Fibroblast of villous mesenchyme (primary cell): ENCODE data around the gene DDX52. TPM values are rescaled to one million over a fixed set of nuclear protein-coding genes. Genes with fewer than 3 reads are reported as not detected.

Source experiments
- DNase-seq: peaks from one replicate; pipeline ENCODE4 v3.0.0-alpha.2; 2010; ENCODE audit warnings: low read depth
- H3K4me3 ChIP-seq: 2 replicates; pipeline ENCODE4 v1.5.1; 2011; ENCODE audit warnings: low read depth, mild to moderate bottlenecking, low read length
- total RNA-seq: library from RNA; depleted of rRNA; stranded (reverse); fragments of >200 nt; gene quantifications from 2 replicates; pipeline ENCODE4 v1.2.3, GENCODE V29; 2012
- TF ChIP-seq, protein P1 (sequence below): IDR thresholded peaks from 2 replicates; pipeline ENCODE4 v1.5.1; 2012; ENCODE audit warnings: low read depth, mild to moderate bottlenecking, low read length; ENCODE audit not compliant: insufficient read depth

Gene DDX52
- total RNA-seq, 1 donor: 40.2 TPM

DNA sequence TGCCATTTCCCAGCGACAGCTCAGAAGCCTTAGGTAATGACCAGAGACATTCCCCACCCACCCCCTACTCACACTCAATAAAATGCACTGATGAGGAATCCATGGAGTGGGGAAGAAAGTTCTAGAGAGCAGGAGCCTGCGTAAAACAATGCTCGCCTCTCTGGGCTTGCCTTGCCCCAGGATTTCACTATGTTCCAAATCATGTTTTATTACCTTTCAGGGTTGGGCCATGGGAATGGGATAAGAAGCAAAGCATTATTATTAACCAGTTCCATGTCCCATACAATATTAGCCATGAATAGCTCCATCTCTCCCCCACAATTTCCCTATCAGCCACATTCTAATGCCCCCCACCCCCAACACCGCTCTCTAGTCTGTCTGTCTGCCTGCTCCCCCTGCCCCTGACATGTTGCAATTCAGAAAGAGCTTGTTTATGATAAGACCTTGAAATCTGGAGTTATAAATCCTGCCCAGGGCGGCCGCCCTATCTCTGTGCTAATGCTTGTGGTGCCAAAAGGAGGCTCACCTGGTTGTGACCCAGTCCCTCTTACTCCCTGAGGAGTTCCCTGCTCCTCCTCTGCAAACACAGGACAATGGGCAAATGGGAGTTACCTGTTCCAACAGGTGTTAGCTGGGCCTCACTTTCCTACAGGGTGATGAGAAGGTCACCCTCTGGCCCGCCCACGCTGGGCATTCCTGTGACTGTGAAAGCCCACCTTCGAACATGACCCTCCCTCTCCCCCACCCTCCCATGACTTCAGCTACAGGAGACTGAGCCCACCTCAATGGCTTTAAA, 28.0 kb upstream of the DDX52 start:
- H3K4me3 ChIP-seq: no peak overlapping the region
- TF ChIP-seq, protein P1, sequence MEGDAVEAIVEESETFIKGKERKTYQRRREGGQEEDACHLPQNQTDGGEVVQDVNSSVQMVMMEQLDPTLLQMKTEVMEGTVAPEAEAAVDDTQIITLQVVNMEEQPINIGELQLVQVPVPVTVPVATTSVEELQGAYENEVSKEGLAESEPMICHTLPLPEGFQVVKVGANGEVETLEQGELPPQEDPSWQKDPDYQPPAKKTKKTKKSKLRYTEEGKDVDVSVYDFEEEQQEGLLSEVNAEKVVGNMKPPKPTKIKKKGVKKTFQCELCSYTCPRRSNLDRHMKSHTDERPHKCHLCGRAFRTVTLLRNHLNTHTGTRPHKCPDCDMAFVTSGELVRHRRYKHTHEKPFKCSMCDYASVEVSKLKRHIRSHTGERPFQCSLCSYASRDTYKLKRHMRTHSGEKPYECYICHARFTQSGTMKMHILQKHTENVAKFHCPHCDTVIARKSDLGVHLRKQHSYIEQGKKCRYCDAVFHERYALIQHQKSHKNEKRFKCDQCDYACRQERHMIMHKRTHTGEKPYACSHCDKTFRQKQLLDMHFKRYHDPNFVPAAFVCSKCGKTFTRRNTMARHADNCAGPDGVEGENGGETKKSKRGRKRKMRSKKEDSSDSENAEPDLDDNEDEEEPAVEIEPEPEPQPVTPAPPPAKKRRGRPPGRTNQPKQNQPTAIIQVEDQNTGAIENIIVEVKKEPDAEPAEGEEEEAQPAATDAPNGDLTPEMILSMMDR: no peak
- DNase-seq: peak; percentile 10

DNA sequence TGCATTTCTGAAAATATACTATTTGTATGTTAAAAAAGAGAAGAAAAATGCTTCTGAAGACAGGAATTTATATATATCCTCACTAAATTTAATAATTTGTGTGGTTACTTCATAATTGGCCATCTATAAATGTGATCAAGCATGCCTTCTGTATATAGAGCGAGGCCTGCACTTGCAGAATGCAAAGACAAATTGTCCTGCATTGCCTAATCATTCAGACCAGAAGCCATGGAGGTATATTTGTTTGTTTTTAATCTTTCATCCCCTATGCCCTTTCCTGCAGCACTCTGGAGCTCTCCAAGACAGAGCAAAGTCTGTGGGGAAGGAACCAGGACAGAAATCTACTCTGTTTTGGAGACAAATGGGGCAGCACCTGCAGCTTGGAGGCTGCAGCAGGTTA, 23.8 kb upstream of the DDX52 start:
- no peak overlapping the region for H3K4me3 ChIP-seq
- DNase-seq: no peak
- TF ChIP-seq, protein P1: no peak

DNA sequence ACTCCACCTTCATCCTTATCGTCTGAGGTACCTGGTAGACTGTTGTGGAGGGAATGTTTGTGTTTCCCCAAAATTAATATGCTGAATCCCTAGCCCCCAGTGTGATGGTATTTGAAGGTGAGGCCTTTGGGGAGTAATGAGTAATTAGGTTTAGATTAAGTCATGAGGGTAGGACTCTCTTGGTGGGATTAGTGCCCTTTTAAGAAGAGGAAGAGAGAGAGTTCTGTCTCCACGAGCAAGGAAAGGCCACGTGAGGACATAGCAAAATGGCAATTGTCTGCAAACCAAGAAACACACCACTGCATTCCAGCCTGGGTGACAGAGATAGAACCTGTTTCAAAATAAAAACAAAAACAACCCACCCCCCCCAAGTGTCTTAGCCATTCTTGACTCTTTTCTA, 21.0 kb upstream of the DDX52 start:
- H3K4me3 ChIP-seq: no peak overlapping the region
- TF ChIP-seq, protein P1: no peak
- DNase-seq: no peak

DNA sequence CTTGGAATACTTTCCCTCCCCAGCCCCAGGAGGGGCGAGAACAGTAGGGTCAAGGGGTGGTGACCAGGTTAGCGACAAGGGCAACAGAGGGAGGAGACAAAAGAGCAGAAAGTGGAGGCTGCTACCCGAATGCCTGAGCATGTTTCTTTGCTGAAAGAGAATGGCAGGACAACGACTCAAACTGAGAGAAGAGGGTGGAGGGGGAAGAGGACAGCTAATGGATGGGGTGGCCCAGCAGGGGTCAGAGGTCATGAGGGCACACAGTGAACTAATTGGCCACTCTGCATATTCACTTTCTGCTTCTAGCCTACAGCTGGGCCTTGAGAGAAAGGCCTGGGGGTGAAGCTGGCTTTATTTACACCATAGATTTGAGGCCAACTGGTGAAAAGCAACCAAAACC, 19.1 kb upstream of the DDX52 start:
- no peak overlapping the region for H3K4me3 ChIP-seq
- TF ChIP-seq, protein P1: no peak
- no peak for DNase-seq

DNA sequence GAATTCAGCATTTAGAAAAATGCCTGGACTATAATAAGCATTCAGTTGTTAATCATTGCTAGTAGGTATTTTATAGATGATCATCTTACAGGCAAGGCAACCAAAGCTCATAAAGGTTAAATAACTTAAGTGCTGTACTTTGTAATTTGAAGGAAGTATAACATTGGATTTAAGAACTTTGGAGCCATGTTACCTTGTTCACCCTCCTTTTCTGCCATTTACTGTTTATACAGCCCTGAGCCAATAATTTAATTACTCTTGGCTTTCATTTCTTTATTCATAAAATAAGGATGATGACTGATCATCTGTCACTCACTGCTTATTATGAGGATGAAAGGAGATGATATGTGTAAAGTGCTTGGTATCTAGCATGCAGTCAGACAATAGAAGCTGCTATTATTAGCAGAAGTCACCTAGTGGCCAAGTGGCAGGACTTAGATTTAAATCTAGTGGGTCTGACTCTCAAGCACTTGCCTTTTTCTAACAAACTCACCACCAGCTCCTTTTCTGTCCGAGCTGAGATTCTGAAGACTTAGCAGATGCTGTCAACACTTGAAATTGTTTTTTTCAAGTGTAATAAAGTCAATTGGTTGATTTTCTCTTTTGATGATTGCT, 18.3 kb upstream of the DDX52 start:
- DNase-seq: no peak
- no peak overlapping the region for H3K4me3 ChIP-seq
- TF ChIP-seq, protein P1: no peak

DNA sequence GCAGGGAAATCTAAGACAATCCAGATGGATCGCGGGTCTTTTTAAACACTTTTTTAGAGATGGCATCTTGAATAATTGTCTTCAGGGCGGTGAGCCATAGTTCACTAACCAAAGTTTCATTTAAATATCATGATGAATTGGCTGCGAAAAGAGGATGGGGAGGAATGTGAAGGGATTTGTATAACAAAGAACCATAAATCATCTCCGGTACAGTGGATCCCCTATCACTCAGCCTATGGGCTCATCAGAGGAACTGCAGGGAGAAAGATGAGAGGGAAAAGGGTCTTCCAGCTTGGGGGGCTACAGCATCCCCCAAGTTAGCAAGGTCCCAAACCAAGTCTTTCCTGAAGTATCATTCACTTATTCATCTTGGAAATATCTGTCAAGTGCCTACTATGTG, 16.7 kb upstream of the DDX52 start:
- H3K4me3 ChIP-seq: no peak overlapping the region
- no peak for DNase-seq
- TF ChIP-seq, protein P1: no peak
